HG03064 (cell line): ENCODE measurements around the gene C22orf39.

ENCODE experiments used
- ATAC-seq: cut with Tn5 transposase; IDR thresholded peaks from one replicate; pipeline ENCODE4 v1.9.1; 2021; ENCODE audit warnings: low read depth; ENCODE audit not compliant: unreplicated experiment

C22orf39 gene

DNA sequence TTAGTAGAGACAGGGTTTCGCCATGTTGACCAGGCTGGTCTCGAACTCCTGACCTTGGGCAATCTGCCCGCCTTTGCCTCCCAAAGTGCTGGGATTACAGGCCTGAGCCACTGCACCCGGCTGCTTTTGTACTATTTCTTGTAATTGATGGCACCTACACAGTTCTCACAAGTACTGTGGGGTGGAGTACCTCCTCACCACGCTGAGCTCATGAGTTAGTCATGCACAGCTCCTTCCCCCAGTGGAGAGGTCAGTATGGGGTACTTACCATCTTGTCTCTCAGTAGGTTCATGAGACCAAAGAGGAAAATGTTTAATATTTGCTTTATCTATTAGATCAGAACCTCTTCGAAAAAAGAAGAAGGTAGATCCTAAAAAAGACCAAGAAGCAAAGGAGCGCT is 13.1 kb downstream of the C22orf39 start:
- no peak for ATAC-seq

DNA sequence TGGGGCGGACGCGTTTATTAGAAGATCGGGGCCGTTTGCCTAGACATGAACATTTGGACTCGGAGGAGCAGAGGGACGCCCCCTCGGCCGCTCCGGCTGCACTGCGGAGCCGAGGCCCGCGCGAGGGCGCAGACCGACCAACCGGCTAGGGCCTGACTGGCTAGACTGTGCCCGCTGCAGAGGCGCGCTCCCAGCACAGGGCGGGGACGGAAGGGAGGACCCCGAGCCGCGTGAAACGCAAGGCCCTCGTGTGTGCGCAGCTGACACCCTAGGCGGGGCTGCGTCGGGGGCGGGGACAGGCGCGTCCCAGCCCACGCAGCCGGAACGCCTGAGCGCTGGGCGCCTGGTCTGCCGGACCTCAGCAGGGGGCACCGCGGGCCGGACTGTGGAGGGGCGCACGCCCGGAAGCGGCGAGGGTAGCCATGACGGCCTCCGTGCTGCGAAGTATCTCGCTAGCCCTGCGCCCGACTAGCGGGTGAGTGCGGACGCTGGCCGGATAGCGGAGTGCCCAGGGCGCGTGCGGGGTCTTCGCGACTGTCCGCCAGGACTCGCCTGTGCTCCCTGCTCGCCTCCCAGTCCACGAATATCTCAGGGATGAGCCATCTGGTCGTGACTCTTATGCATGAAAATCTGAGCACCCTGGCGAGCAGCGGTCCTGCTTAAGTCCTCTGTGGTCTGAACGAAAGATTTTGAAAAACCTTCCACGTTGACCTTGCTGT is 15.2 kb downstream of the C22orf39 start, which contains the start of gene MRPL40:
Gene MRPL40, plus strand, starts transcription at position 413 of the 719 bp plus-strand sequence. Its CDS starts 10 bp downstream, at position 423.
- ATAC-seq: peak; percentile 68

- peak; percentile 38 for ATAC-seq
Measured at GRCh38 chr22:19431649-19432132, 15.8 kb downstream of the C22orf39 start, which contains the start of gene HIRA. Gene HIRA (minus strand): TSS chr22:19431733. CDS start chr22:19431476, 257 bp downstream.

GRCh38 chr22:19430890-19431541 is 16.5 kb downstream of the C22orf39 start:
- peak; percentile 3 for ATAC-seq

DNA sequence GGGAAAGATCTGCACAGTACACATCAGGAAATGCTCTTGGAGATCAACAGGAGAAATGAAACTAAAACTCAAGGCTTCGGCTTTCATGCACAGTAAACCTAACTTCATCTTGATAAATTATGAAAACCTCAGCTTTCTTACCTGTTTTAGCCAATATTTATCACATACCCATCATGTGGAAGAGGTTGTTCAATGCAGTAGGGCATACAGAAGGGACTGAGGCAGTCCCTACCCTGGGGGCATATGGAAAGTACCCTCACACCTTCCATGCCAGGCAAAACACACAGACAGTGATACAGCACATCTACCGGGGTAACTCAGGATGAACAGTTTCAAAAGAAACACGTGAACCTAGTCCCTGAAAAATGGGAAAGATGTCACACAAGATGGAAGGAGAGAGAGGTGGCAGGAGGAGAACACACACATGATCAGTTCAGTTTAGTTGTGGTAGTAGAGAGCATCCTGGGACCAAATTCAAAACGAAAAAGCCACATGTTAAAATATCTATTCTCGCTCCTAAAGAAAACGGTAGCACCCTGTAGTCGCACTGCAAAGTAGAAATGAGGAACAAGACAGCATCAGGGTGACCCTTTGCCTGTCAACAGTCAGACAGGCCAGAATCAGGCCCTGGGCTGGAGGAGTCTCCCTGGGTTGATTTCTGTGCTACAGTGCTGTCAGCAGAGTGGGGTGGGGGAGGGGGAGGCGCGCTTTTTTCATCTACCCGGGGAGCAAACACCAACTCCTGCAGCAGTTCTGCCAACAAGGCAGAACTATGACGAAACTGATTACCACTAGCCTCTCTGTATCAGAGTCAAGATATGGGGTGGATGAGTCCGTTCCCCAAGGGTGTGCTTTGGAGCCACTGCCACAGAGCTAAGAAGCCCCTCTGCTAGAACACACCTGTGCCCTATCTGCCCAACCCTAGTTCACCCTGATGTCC is 17.3 kb downstream of the C22orf39 start:
- no peak for ATAC-seq

- no peak for ATAC-seq
Measured at GRCh38 chr22:19424186-19424500, 23.4 kb downstream of the C22orf39 start.

DNA sequence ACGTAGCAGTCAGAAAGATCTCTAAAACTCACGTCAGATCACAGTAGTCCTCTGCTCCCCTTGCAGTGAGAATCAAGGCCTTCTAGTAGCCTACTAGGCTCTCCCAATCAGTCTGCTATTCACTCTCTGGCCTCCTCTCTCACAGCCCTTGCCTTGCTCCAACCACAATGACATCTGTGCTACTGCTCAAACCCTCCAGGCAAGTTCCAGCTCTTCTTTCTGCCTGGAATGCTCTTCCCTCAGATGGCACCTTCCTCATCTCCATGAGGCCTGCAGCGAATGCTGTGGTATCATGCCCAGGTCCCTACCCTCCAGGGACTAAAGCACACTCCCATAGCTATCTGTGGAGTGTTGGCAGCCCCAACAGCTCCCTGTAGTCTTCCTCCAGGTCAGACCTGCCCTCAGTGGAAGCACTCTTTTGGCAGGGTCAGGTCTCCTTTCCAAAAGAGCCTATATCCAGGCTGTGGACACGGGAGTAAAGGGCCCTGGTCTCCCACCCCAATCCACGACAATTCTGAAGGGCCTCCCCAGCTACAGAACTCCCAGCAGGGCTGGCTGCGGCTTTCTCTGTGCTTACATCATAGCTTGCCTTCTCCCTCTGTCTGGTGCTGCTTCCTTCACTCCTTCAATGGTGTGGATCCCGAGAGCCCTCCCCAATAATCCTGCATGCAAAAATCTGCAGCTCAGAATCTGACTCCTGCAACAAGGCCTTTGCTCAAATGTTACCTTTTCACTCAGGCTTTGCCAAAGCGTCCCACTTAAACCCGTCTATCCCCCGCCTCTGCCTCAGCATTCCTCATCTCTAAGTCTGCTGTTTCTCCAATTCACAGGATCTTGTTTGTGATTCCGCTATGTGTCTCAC is 24.8 kb downstream of the C22orf39 start:
- no peak for ATAC-seq

DNA sequence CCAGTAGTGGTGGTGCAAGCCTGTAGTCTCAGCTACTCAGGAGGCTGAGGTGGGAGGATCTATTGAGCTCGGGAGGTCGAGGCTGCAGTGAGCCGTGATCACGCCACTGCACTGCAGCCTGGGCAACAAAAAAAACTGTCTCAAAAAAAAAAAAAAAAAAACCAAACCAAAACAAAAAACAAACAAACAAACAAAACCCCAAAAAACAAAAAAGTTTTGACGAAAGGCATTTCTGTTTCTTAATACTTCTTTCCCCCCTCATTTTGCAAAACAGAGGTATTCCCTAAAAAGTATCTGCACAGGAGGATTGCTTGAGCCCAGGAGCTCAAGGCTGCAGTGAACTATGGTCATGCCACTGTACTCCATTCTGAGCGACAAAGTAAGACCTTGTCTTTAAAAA is 27.2 kb downstream of the C22orf39 start:
- no peak for ATAC-seq

GRCh38 chr22:19419464-19420178 is 27.9 kb downstream of the C22orf39 start:
- peak; percentile 48 for ATAC-seq

DNA sequence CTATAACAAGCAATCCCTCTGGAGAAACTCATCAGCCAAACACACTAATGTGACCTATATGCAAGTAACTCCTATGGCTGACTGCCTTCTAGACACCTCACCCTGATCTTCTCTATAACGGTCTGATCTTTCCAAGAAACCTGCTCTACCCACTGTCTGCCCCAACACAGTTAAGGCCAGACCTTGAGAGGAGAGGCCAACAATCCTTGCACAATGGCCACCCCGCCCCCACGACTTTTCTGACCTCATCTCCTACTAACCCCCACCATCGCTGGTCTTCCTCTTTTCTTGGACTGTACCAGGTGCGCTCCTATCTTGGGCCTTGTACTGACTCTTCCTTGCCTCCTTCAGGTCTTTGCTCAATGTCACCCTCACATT is 28.4 kb downstream of the C22orf39 start:
- ATAC-seq: no peak

- no peak for ATAC-seq
Measured at GRCh38 chr22:19412923-19413322, 34.6 kb downstream of the C22orf39 start.

- ATAC-seq: no peak
Measured at GRCh38 chr22:19412478-19412877, 35.0 kb downstream of the C22orf39 start.

GRCh38 chr22:19411690-19412045 is 35.8 kb downstream of the C22orf39 start:
- ATAC-seq: no peak

- no peak for ATAC-seq
Measured at GRCh38 chr22:19410941-19411689, 36.4 kb downstream of the C22orf39 start.

DNA sequence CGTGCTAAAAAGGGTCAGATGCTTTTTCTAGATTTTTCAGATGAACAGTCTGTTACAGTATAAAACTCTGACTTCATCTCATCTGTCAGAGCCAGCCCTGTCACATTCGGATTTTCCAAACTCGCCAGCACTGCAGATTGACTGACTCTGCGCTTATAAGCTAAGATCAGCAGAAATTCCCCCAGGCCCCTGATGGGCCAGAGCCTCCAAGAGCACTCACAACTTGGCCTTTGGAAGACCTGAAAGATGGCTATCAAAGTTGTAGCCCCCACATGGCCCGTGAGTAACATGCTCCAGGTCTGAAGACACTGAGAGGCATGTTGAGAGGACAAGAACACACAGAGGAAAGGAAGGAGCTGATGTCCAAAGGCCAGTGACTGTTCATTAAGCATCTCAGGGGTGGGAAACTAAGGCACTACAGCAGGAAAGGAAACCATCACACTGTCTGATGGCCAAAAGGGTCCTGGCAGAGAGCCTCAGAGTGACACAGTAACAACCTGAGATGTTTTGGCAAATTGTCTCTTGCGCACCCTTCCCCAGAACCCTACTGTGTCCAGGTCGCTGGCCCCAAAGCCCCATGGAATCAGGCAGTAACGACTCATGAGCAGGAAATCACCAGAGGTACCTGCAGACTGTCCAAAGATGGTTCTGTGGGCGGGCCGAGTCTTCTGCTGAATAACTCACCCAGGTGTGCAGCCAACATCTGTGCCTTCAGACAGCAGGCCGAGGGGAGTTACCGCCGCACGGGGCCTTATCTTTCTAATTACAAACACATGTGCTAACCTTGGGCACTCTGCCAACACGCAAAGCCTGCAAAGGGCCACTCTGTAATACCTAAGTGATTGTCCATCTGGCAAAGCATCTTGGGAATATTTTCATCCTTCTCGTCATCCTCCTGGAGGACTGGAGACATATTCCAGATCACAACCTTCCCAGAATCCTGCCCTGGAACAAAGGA is 39.6 kb downstream of the C22orf39 start:
- ATAC-seq: no peak

DNA sequence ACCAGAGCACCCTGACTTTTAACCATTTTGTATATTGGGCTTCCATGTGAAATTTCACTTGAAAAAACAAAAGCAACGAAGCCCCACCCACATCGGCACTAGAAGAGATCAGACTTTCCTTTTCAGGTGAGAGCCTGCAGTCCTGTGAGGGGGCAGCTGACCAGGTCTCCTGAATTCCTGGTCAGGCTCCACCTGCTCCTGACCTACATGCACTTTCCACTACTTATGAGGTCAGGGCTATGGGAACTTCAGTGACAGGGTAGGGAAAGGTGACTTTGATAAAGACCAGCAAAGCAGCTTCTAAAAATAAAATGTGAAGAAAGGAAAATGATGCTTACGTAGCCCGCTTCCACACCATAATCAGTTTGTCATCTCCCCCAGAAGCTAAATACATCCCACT is 40.7 kb downstream of the C22orf39 start:
- no peak for ATAC-seq

GRCh38 chr22:19406281-19406811 is 41.2 kb downstream of the C22orf39 start:
- ATAC-seq: no peak
